ENCODE data around the gene UBE2QL1. TPM values are rescaled to one million over a fixed set of nuclear protein-coding genes. Genes with fewer than 3 reads are reported as not detected.

Gene UBE2QL1
- total and polyA plus RNA-seq, 5 donors from 2014 or later = not detected

- Histone ChIP-seq H3K27ac (ENCODE audit: insufficient read depth, low read length, poor library complexity, severe bottlenecking) (no peak overlapping the region), H3K36me3 (ENCODE audit: control insufficient read depth, insufficient read depth, low read length) (no peaks in the 10 kb centered on the region), H3K4me1 (ENCODE audit: control insufficient read depth, insufficient read depth, low read length, poor library complexity, severe bottlenecking) (no peaks in the 10 kb centered on the region), H3K4me3 (ENCODE audit: low read depth, low read length) (no peak overlapping the region), H3K9me3 (ENCODE audit: control insufficient read depth in 2 of 2, low read length in 2 of 2) (no peaks in the 10 kb centered on the region), H3K27me3 (ENCODE audit: control insufficient read depth, insufficient read depth, low read length) (peaks cover 2% of the 10 kb centered on the region)
- Mint-ChIP-seq H3K27ac (no peak overlapping the region), H3K27me3 (peaks cover 7% of the 10 kb centered on the region), H3K9me3 (peaks cover 0 to 3% (median 0%) of the 10 kb centered on the region in 7 donors), H3K4me1 (no peaks in the 10 kb centered on the region), H3K36me3 (no peaks in the 10 kb centered on the region), H3K4me3 (no peak overlapping the region)
- DNase-seq = no peak
- ATAC-seq (ENCODE audit: low read depth in 2 of 2) = no peak
These were observed 17.2 kb upstream of the UBE2QL1 start for GRCh38 chr5:6431214-6432195.

- ATAC-seq (ENCODE audit: low read depth in 2 of 2) = no peak
These were observed 16.5 kb upstream of the UBE2QL1 start for GRCh38 chr5:6432206-6432605.

GRCh38 chr5:6434731-6435130 is 13.9 kb upstream of the UBE2QL1 start:
- H3K36me3 Mint-ChIP-seq = no peaks in the 10 kb centered on the region
- no peaks in the 10 kb centered on the region for H3K4me1 ChIP-seq (ENCODE audit: control insufficient read depth, insufficient read depth, low read length, poor library complexity, severe bottlenecking)
- H3K4me3 ChIP-seq (ENCODE audit: low read depth, low read length) = no peak overlapping the region
- no peaks in the 10 kb centered on the region for H3K9me3 ChIP-seq (ENCODE audit: control insufficient read depth in 2 of 2, low read length in 2 of 2)
- no peak for ATAC-seq (ENCODE audit: low read depth in 2 of 2)
- peaks cover 10% of the 10 kb centered on the region for H3K27me3 Mint-ChIP-seq
- H3K27ac Mint-ChIP-seq = no peak overlapping the region
- no peaks in the 10 kb centered on the region for H3K4me1 Mint-ChIP-seq
- no peaks in the 10 kb centered on the region for H3K36me3 ChIP-seq (ENCODE audit: control insufficient read depth, insufficient read depth, low read length)
- peaks cover 0 to 3% (median 0%) of the 10 kb centered on the region in 7 donors for H3K9me3 Mint-ChIP-seq
- H3K27me3 ChIP-seq (ENCODE audit: control insufficient read depth, insufficient read depth, low read length) = peaks cover 5% of the 10 kb centered on the region
- H3K4me3 Mint-ChIP-seq = no peak overlapping the region
- DNase-seq = no peak
- no peak overlapping the region for H3K27ac ChIP-seq (ENCODE audit: insufficient read depth, low read length, poor library complexity, severe bottlenecking)

More at GRCh38 chr5:6432206-6432605, 16.5 kb upstream of the UBE2QL1 start:
- Histone ChIP-seq H3K27ac (ENCODE audit: insufficient read depth, low read length, poor library complexity, severe bottlenecking) (no peak overlapping the region), H3K27me3 (ENCODE audit: control insufficient read depth, insufficient read depth, low read length) (peaks cover 2% of the 10 kb centered on the region), H3K9me3 (ENCODE audit: control insufficient read depth in 2 of 2, low read length in 2 of 2) (no peaks in the 10 kb centered on the region), H3K36me3 (ENCODE audit: control insufficient read depth, insufficient read depth, low read length) (no peaks in the 10 kb centered on the region), H3K4me3 (ENCODE audit: low read depth, low read length) (no peak overlapping the region), H3K4me1 (ENCODE audit: control insufficient read depth, insufficient read depth, low read length, poor library complexity, severe bottlenecking) (no peaks in the 10 kb centered on the region)
- DNase-seq = no peak
- H3K9me3 Mint-ChIP-seq = peaks cover 0 to 3% (median 0%) of the 10 kb centered on the region in 7 donors
- H3K4me3 Mint-ChIP-seq = no peak overlapping the region
- H3K36me3 Mint-ChIP-seq = no peaks in the 10 kb centered on the region
- no peaks in the 10 kb centered on the region for H3K4me1 Mint-ChIP-seq
- H3K27ac Mint-ChIP-seq = no peak overlapping the region
- H3K27me3 Mint-ChIP-seq = peaks cover 14% of the 10 kb centered on the region

- Mint-ChIP-seq H3K27me3 (peaks cover 10% of the 10 kb centered on the region), H3K36me3 (no peaks in the 10 kb centered on the region), H3K4me1 (no peaks in the 10 kb centered on the region), H3K27ac (no peak overlapping the region), H3K9me3 (peaks cover 0 to 3% (median 0%) of the 10 kb centered on the region in 7 donors), H3K4me3 (no peak overlapping the region)
- no peaks in the 10 kb centered on the region for H3K36me3 ChIP-seq (ENCODE audit: control insufficient read depth, insufficient read depth, low read length)
- H3K4me1 ChIP-seq (ENCODE audit: control insufficient read depth, insufficient read depth, low read length, poor library complexity, severe bottlenecking) = no peaks in the 10 kb centered on the region
- H3K27me3 ChIP-seq (ENCODE audit: control insufficient read depth, insufficient read depth, low read length) = peaks cover 5% of the 10 kb centered on the region
- DNase-seq (peak in 1 of 3 donors; percentile 13), ATAC-seq (ENCODE audit: low read depth in 2 of 2) (no peak)
- H3K9me3 ChIP-seq (ENCODE audit: control insufficient read depth in 2 of 2, low read length in 2 of 2) = no peaks in the 10 kb centered on the region
- H3K4me3 ChIP-seq (ENCODE audit: low read depth, low read length) = no peak overlapping the region
- H3K27ac ChIP-seq (ENCODE audit: insufficient read depth, low read length, poor library complexity, severe bottlenecking) = no peak overlapping the region
These were observed 13.3 kb upstream of the UBE2QL1 start for GRCh38 chr5:6435356-6435755.

GRCh38 chr5:6436715-6437331 is 11.8 kb upstream of the UBE2QL1 start:
- Histone ChIP-seq H3K4me1 (ENCODE audit: control insufficient read depth, insufficient read depth, low read length, poor library complexity, severe bottlenecking) (no peaks in the 10 kb centered on the region), H3K27ac (ENCODE audit: insufficient read depth, low read length, poor library complexity, severe bottlenecking) (no peak overlapping the region), H3K9me3 (ENCODE audit: control insufficient read depth in 2 of 2, low read length in 2 of 2) (no peaks in the 10 kb centered on the region), H3K36me3 (ENCODE audit: control insufficient read depth, insufficient read depth, low read length) (no peaks in the 10 kb centered on the region), H3K27me3 (ENCODE audit: control insufficient read depth, insufficient read depth, low read length) (peaks cover 3% of the 10 kb centered on the region), H3K4me3 (ENCODE audit: low read depth, low read length) (no peak overlapping the region)
- Mint-ChIP-seq H3K4me3 (no peak overlapping the region), H3K9me3 (peaks cover 0 to 5% (median 2%) of the 10 kb centered on the region in 7 donors), H3K27ac (no peak overlapping the region), H3K27me3 (peaks cover 10% of the 10 kb centered on the region), H3K36me3 (no peaks in the 10 kb centered on the region), H3K4me1 (no peaks in the 10 kb centered on the region)
- DNase-seq = no peak
- no peak for ATAC-seq (ENCODE audit: low read depth in 2 of 2)

GRCh38 chr5:6439588-6440550 is 8.8 kb upstream of the UBE2QL1 start:
- Histone ChIP-seq H3K27me3 (ENCODE audit: control insufficient read depth, insufficient read depth, low read length) (peaks cover 3% of the 10 kb centered on the region), H3K36me3 (ENCODE audit: control insufficient read depth, insufficient read depth, low read length) (no peaks in the 10 kb centered on the region), H3K9me3 (ENCODE audit: control insufficient read depth in 2 of 2, low read length in 2 of 2) (no peaks in the 10 kb centered on the region), H3K4me1 (ENCODE audit: control insufficient read depth, insufficient read depth, low read length, poor library complexity, severe bottlenecking) (no peaks in the 10 kb centered on the region), H3K27ac (ENCODE audit: insufficient read depth, low read length, poor library complexity, severe bottlenecking) (no peak overlapping the region), H3K4me3 (ENCODE audit: low read depth, low read length) (no peak overlapping the region)
- no peak overlapping the region for H3K4me3 Mint-ChIP-seq
- H3K9me3 Mint-ChIP-seq = peaks cover 0 to 17% (median 2%) of the 10 kb centered on the region in 7 donors
- H3K27me3 Mint-ChIP-seq = peaks cover 28% of the 10 kb centered on the region
- DNase-seq (no peak), ATAC-seq (ENCODE audit: low read depth in 2 of 2) (no peak)
- H3K4me1 Mint-ChIP-seq = no peaks in the 10 kb centered on the region
- no peaks in the 10 kb centered on the region for H3K36me3 Mint-ChIP-seq
- no peak overlapping the region for H3K27ac Mint-ChIP-seq

GRCh38 chr5:6442333-6442732 is 6.3 kb upstream of the UBE2QL1 start:
- H3K36me3 ChIP-seq (ENCODE audit: control insufficient read depth, insufficient read depth, low read length) = no peaks in the 10 kb centered on the region
- Mint-ChIP-seq H3K27ac (no peak overlapping the region), H3K36me3 (no peaks in the 10 kb centered on the region), H3K4me1 (no peaks in the 10 kb centered on the region), H3K4me3 (no peak overlapping the region), H3K9me3 (peaks cover 0 to 19% (median 2%) of the 10 kb centered on the region in 7 donors), H3K27me3 (peaks cover 20% of the 10 kb centered on the region)
- DNase-seq (no peak), ATAC-seq (ENCODE audit: low read depth in 2 of 2) (no peak)
- no peak overlapping the region for H3K4me3 ChIP-seq (ENCODE audit: low read depth, low read length)
- H3K4me1 ChIP-seq (ENCODE audit: control insufficient read depth, insufficient read depth, low read length, poor library complexity, severe bottlenecking) = no peaks in the 10 kb centered on the region
- no peaks in the 10 kb centered on the region for H3K9me3 ChIP-seq (ENCODE audit: control insufficient read depth in 2 of 2, low read length in 2 of 2)
- H3K27me3 ChIP-seq (ENCODE audit: control insufficient read depth, insufficient read depth, low read length) = peaks cover 3% of the 10 kb centered on the region
- H3K27ac ChIP-seq (ENCODE audit: insufficient read depth, low read length, poor library complexity, severe bottlenecking) = no peak overlapping the region
